Body of pancreas (tissue), 4 donors: ENCODE measurements around the gene SRXN1.

ENCODE experiments used
- POLR2A ChIP-seq, 3 donors: fragments of 450-650 bp; IDR thresholded peaks; one replicate each; pipeline ENCODE4 v1.6.1; 2016; ENCODE audit warnings: antibody characterized with exemption in 3 of 3, mild to moderate bottlenecking in 2 of 3
- TF ChIP-seq, protein P1 (sequence below), 7 experiments: fragments of 450-650 bp in 4 of 7; fragments of 200-600 bp in 3 of 7; sonication (generic) in 3 of 7; IDR thresholded peaks; one replicate each; pipeline ENCODE4 v1.5.1; 2016 to 2019; ENCODE audit warnings: antibody characterized with exemption in 7 of 7

- no peak for TF ChIP-seq POLR2A (IDR thresholded peaks at IDR 0.05)
- TF ChIP-seq, protein P1, sequence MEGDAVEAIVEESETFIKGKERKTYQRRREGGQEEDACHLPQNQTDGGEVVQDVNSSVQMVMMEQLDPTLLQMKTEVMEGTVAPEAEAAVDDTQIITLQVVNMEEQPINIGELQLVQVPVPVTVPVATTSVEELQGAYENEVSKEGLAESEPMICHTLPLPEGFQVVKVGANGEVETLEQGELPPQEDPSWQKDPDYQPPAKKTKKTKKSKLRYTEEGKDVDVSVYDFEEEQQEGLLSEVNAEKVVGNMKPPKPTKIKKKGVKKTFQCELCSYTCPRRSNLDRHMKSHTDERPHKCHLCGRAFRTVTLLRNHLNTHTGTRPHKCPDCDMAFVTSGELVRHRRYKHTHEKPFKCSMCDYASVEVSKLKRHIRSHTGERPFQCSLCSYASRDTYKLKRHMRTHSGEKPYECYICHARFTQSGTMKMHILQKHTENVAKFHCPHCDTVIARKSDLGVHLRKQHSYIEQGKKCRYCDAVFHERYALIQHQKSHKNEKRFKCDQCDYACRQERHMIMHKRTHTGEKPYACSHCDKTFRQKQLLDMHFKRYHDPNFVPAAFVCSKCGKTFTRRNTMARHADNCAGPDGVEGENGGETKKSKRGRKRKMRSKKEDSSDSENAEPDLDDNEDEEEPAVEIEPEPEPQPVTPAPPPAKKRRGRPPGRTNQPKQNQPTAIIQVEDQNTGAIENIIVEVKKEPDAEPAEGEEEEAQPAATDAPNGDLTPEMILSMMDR (IDR thresholded peaks at IDR 0.05): no peak
Measured at GRCh38 chr20:602111-602970, 50.7 kb downstream of the SRXN1 start.
